NOMO-1 treated with DMSO at 0.1 percent for 48 hours (cell line): Measurements from ENCODE around the gene HS3ST3B1.

Experiments
- DNase-seq: peaks from one replicate; lab custom pipeline; 2025; ENCODE audit not compliant: unreplicated experiment; lab: John Stamatoyannopoulos, UW

HS3ST3B1 gene

GRCh38 chr17:14303343-14304221 lies 2.7 kb downstream of the HS3ST3B1 start:
- DNase-seq = no peak

- no peak for DNase-seq
Measured at GRCh38 chr17:14304222-14304772, 3.4 kb downstream of the HS3ST3B1 start.

GRCh38 chr17:14304773-14305517 lies 4.1 kb downstream of the HS3ST3B1 start:
- DNase-seq = no peak

GRCh38 chr17:14305785-14306496 lies 5.1 kb downstream of the HS3ST3B1 start:
- DNase-seq = no peak

GRCh38 chr17:14306596-14306995 lies 5.7 kb downstream of the HS3ST3B1 start:
- DNase-seq = no peak

- DNase-seq = no peak
Measured at GRCh38 chr17:14307560-14308024, 6.7 kb downstream of the HS3ST3B1 start.

- no peak for DNase-seq
Measured at GRCh38 chr17:14308636-14308964, 7.7 kb downstream of the HS3ST3B1 start.

GRCh38 chr17:14308965-14309879 lies 8.3 kb downstream of the HS3ST3B1 start:
- peak; percentile 87 for DNase-seq

GRCh38 chr17:14310101-14310500 lies 9.2 kb downstream of the HS3ST3B1 start:
- no peak for DNase-seq

- DNase-seq = no peak
Measured at GRCh38 chr17:14310605-14311004, 9.7 kb downstream of the HS3ST3B1 start.

- no peak for DNase-seq
Measured at GRCh38 chr17:14311186-14311705, 10.4 kb downstream of the HS3ST3B1 start.

GRCh38 chr17:14311981-14312380 lies 11.1 kb downstream of the HS3ST3B1 start:
- DNase-seq = no peak

- no peak for DNase-seq
Measured at GRCh38 chr17:14312522-14312921, 11.6 kb downstream of the HS3ST3B1 start.

GRCh38 chr17:14316126-14316832 lies 15.4 kb downstream of the HS3ST3B1 start:
- peak; percentile 53 for DNase-seq

GRCh38 chr17:14317383-14317782 lies 16.5 kb downstream of the HS3ST3B1 start:
- DNase-seq = no peak

GRCh38 chr17:14318109-14318917 lies 17.4 kb downstream of the HS3ST3B1 start:
- no peak for DNase-seq

GRCh38 chr17:14318918-14319205 lies 18.0 kb downstream of the HS3ST3B1 start:
- no peak for DNase-seq

GRCh38 chr17:14320098-14320497 lies 19.2 kb downstream of the HS3ST3B1 start:
- DNase-seq = no peak
